GM18907 (cell line): ENCODE measurements around the gene TNIP1.

ENCODE experiments used
- ATAC-seq: cut with Tn5 transposase; IDR thresholded peaks from one replicate; pipeline ENCODE4 v1.9.1; 2021; ENCODE audit warnings: mild to moderate bottlenecking, moderate library complexity; ENCODE audit not compliant: unreplicated experiment

The TNIP1 gene

GRCh38 chr5:151025250-151025606, 55.6 kb downstream of the TNIP1 start:
- ATAC-seq = no peak

GRCh38 chr5:151024440-151025249, 56.2 kb downstream of the TNIP1 start:
- ATAC-seq = no peak

- no peak for ATAC-seq
Measured at GRCh38 chr5:151023651-151024050, 57.2 kb downstream of the TNIP1 start.

GRCh38 chr5:151023047-151023615, 57.7 kb downstream of the TNIP1 start:
- ATAC-seq = no peak

- ATAC-seq = no peak
Measured at GRCh38 chr5:151022511-151023018, 58.3 kb downstream of the TNIP1 start.

GRCh38 chr5:151021746-151022145, 59.1 kb downstream of the TNIP1 start:
- no peak for ATAC-seq

GRCh38 chr5:151020304-151021110, 60.3 kb downstream of the TNIP1 start, which contains the start of gene GPX3:
TSS of gene GPX3 (plus strand) at chr5:151020591. CDS start at chr5:151020655, 64 bp downstream.
- peak; percentile 74 for ATAC-seq

- ATAC-seq = no peak
Measured at GRCh38 chr5:151019331-151019730, 61.5 kb downstream of the TNIP1 start.

- no peak for ATAC-seq
Measured at GRCh38 chr5:151018846-151019245, 62.0 kb downstream of the TNIP1 start.

GRCh38 chr5:151017897-151018296, 62.9 kb downstream of the TNIP1 start:
- no peak for ATAC-seq

- ATAC-seq = no peak
Measured at GRCh38 chr5:151016700-151017099, 64.1 kb downstream of the TNIP1 start.

- ATAC-seq = no peak
Measured at GRCh38 chr5:151015974-151016587, 64.8 kb downstream of the TNIP1 start.

GRCh38 chr5:151014680-151015343, 66.0 kb downstream of the TNIP1 start:
- ATAC-seq = no peak

GRCh38 chr5:151012862-151013261, 68.0 kb downstream of the TNIP1 start:
- no peak for ATAC-seq

- no peak for ATAC-seq
Measured at GRCh38 chr5:151008906-151009305, 71.9 kb downstream of the TNIP1 start.

- no peak for ATAC-seq
Measured at GRCh38 chr5:151008210-151008491, 72.7 kb downstream of the TNIP1 start.

- no peak for ATAC-seq
Measured at GRCh38 chr5:151007430-151008209, 73.2 kb downstream of the TNIP1 start.

GRCh38 chr5:151006704-151007334, 74.0 kb downstream of the TNIP1 start:
- no peak for ATAC-seq

GRCh38 chr5:151005950-151006576, 74.8 kb downstream of the TNIP1 start:
- no peak for ATAC-seq
